NCI-H2171 (cell line): ENCODE results near the gene CEPT1.

Experiments
- DNase-seq: peaks from one replicate; lab custom pipeline; 2025; lab: John Stamatoyannopoulos, UW

Gene CEPT1

DNA sequence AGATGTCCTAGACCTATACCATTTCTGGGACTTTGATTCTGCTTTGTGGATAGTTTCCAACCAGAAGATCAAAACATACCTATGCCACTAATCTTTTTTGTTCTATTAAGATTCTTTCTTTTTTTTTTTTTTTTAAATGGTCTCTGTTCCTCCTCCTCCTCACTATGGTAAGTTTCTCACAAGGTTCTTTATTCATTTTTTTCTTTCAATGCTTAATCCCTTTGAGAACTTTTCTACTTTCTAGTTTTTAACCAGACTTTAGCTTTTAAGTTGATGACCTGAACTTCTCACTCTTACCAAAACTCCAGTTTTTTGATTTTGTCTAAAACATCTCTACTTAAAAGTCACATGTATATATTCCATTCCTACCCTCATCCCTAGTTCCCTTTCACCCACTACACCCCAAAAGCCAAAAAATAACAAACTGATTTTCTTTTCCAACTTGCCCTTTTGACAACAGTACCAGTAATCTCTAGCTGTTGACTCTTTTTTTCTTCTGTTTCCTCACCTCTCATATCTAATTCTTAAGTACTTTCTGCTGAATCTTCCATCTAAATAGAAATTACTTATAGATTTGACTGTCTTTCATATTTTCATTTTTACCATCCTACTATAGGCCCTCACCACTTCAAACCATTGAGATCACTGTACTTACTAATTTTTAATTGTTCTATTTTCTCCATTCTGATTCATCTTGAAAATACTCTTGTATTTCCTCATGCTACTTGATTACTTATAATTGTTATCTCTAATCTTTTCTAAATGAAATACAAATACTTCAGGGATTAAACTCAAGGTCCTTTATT is 6.1 kb downstream of the CEPT1 start:
- DNase-seq = no peak

GRCh38 chr1:111147948-111148347 is 7.9 kb downstream of the CEPT1 start:
- no peak for DNase-seq

DNA sequence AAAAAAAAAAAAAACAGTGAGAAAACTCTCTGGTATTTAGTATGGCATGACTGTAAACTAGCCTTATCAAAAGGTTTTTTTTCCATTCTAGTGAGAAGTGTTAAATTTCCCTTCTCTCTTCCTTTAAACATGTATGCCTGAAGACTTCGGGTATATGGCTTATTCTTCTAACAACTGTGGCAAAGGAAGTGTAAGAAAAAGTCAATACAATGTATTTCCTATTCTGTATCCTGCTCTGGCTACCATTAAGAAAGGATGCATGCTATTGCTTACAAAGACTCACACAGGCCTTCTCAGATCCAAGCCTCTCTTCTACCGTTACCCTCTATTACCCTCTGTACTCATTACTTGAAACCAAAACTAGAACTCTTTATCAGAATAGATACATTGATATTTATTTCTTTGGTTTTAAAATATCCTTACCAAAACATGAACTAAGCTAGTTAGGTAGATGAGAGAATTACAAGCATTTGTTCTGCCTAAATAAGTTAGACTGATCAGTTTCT is 8.4 kb downstream of the CEPT1 start:
- DNase-seq = no peak

- DNase-seq = no peak
These were observed 11.8 kb downstream of the CEPT1 start for GRCh38 chr1:111151838-111152237.

- DNase-seq = no peak
These were observed 14.3 kb downstream of the CEPT1 start for GRCh38 chr1:111154021-111154999.

DNA sequence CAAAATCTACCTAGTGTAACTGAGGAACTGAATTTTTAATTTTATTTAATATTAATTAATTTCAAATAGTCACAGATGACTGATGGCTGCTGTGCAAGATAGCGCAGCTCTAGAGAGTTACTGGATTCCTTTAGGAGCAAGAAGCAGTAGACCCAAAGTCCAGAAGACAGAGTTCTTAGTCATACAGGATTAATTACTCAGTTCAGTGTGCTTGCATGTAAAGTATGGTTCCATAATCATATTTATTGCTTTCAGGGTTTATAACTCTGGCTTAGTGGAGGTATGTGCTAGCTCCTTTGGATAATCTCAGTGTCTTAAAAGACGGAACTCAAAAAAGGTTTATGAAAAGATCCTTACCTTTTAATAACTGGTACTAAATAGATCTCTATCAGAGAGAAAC is 17.4 kb downstream of the CEPT1 start:
- DNase-seq = no peak

GRCh38 chr1:111161843-111162487 is 21.9 kb downstream of the CEPT1 start:
- DNase-seq = peak; percentile 71

DNA sequence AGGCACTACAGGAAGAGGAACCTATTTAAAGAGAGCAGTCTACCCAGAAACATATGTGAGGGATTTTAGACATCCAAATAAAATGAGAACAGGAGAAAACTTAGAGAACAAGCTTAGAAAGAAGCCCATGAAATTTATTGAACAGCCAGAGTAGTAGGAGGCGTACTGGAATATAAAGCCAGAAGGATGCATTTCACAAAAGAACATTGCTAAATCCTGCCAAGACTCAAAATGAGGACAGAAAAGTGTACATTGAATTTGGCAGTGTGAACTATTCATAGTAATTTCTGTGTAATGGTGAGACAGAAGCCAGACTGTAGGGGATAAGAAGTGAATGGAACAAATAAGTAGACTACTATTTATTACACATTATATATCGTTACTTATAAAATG is 22.5 kb downstream of the CEPT1 start:
- no peak for DNase-seq

DNA sequence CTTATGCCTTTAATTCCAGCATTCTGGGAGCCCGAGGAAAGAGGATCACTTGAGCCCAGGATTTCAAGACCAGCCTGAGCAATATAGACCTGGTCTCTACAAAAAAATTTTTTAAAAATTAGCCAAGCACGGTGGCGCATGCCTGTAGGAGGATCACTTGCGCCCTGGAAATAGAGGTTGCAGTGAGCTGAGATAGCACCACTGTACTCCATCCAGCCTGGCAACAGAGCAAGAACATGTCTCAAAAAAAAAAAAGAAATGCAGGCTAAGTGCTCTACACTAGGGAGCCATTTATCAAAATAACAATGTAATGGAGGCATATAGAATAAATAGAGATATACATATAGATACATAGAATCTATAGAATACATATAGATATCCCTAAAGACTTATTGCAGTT is 23.3 kb downstream of the CEPT1 start:
- DNase-seq = no peak

GRCh38 chr1:111164151-111164550 is 24.1 kb downstream of the CEPT1 start:
- DNase-seq = peak; percentile 9

DNA sequence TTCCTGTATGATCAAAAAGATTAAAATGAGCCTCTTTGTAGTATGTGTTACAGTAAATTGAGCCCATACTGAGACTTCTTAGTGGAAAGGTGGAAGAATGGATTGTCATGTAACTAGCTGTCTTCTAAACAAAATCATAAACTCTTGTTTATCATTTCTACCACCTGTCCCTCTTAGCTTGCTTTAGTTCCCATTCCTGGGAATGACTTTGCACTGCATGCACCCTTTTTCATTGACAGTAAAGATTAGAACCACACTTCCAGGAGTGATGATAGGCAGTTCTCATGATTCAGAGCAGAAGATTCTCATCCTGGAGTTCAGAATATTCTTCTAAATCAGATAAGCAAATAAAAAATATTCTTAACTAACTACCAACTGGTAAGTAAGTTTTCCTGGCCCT is 32.4 kb downstream of the CEPT1 start:
- no peak for DNase-seq

- DNase-seq = no peak
These were observed 34.0 kb downstream of the CEPT1 start for GRCh38 chr1:111174070-111174469.

DNA sequence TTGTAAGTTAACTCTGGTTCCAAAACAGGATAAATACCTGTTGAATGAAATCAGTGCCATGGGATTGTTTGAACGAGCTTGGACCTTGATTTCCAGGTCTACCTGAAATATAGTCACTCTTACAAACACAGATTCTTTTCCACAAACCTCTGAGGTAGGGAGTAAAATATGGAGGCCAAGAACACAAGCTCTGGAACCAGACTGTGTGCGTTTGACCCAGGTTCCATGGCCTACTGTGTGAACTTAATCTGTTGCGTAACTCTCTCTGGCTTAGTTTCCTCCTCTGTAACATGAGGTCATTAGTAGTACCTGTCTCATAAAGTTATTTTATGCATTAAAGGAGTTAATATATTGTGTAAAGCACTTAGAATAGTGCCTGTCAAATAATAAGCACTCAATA is 35.3 kb downstream of the CEPT1 start:
- no peak for DNase-seq

GRCh38 chr1:111176678-111177077 is 36.7 kb downstream of the CEPT1 start:
- DNase-seq = no peak

GRCh38 chr1:111179968-111180533 is 40.0 kb downstream of the CEPT1 start:
- no peak for DNase-seq

DNA sequence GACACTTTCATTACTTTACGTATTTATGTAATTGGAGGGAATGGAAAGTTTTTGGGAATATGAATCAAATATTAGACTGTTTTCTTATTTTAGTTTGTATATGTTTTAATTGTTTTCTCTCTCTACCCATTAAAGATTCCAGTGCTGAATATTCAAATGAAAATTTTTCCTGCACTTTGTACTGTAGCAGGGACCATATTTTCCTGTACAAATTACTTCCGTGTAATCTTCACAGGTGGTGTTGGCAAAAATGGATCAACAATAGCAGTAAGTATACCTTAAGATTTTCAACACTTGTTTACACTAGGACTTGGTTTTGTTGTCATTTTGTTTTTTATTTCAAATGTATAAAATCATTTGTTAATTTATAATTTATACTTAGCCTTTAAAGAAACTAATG is 42.0 kb downstream of the CEPT1 start:
- no peak for DNase-seq

DNA sequence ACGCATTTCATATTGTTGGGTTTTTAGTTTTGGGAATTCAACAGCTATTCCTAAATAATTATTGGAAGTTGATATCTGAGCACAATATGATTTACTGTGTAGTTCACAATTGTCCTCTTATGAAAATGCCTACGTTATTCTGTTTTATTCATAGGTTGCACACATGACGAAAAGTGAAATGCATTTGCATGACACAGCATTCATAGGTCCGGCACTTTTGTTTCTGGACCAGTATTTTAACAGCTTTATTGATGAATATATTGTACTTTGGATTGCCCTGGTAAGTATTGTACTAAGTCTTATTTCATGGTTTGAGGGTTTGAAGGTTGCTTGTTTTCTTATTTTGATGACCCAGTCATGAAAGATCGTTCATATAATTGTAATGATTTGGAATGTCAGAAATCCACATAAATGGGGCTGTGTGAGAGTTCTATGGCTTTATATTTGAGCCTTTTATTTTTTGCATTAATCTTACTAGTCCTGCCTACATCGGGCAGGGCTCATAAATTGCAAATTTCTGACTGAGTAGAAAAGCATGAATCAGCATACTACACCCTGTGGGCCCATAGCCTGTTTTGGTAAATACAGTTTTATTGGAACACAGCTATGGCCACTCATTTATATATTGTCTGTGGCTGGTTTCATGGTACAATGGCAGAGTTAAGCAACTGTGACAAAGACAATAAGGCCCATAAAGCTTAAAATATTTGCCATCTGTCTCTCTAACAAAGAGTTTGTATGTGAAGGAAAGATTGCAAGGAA is 43.5 kb downstream of the CEPT1 start:
- no peak for DNase-seq

GRCh38 chr1:111184663-111185062 is 44.6 kb downstream of the CEPT1 start:
- no peak for DNase-seq

- DNase-seq = no peak
These were observed 51.0 kb downstream of the CEPT1 start for GRCh38 chr1:111190931-111191451.

GRCh38 chr1:111191496-111191895 is 51.5 kb downstream of the CEPT1 start:
- no peak for DNase-seq

DNA sequence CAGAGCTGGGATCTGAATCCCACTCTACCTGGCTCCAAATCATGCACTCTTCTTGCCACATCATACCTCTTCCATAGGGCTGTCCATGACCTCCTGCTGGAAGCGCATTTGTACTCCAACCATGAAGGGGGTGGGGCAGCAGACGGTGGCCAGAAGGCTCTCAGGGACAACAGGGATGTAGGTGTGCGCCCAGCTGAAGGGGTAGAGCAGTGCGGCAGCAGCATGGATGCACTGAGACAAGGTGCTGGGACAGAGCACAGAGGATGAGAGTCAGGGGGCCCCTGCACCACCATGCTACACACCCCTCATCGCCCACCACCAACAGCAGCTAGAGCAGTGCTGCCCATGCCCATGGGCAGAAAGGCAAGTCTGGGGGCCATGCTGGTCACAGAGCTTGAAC is 52.1 kb downstream of the CEPT1 start:
- DNase-seq = no peak
